GM23338 (cell line): ENCODE measurements around the gene ELFN2. TPM values are rescaled to one million over a fixed set of nuclear protein-coding genes. Genes with fewer than 3 reads are reported as not detected.

Source experiments
- ATAC-seq: fragments of 200-7000 bp; cut with Tn5 transposase; 3 replicates; pipeline ENCODE4 v1.9.1; 2020
- DNase-seq: peaks from one replicate; pipeline ENCODE4 v3.0.0-alpha.2; 2015; ENCODE audit warnings: low spot score
- H2AFZ ChIP-seq: fragments of 200-600 bp; sonication (generic); 2 replicates; pipeline ENCODE4 v1.8.0; 2016; ENCODE audit warnings: antibody characterized with exemption, mild to moderate bottlenecking, moderate library complexity
- H3F3A ChIP-seq: fragments of 200-600 bp; sonication (generic); replicated peaks from 2 replicates; pipeline ENCODE4 v1.8.0; 2017; ENCODE audit warnings: antibody characterized with exemption, mixed run types, low read depth
- H3K27ac ChIP-seq: fragments of 200-600 bp; sonication (generic); 2 replicates; pipeline ENCODE4 v1.6.1; 2016; ENCODE audit warnings: low read depth
- H3K27me3 ChIP-seq: fragments of 200-600 bp; sonication (generic); 2 replicates; pipeline ENCODE4 v1.8.0; 2016; ENCODE audit warnings: mild to moderate bottlenecking, mixed run types, moderate library complexity; ENCODE audit not compliant: insufficient read depth
- H3K36me3 ChIP-seq: fragments of 200-600 bp; sonication (generic); 2 replicates; pipeline ENCODE4 v1.8.0; 2016; ENCODE audit warnings: mild to moderate bottlenecking; ENCODE audit not compliant: insufficient read depth
- H3K4me1 ChIP-seq: fragments of 200-600 bp; sonication (generic); 2 replicates; pipeline ENCODE4 v1.8.0; 2016; ENCODE audit warnings: mild to moderate bottlenecking, moderate library complexity; ENCODE audit not compliant: insufficient read depth
- H3K4me2 ChIP-seq: fragments of 200-600 bp; sonication (generic); 2 replicates; pipeline ENCODE4 v1.7.1; 2017; ENCODE audit warnings: mixed run types
- H3K4me3 ChIP-seq: fragments of 200-600 bp; sonication (generic); 2 replicates; pipeline ENCODE4 v1.6.1; 2016; ENCODE audit warnings: mixed run types
- H3K79me2 ChIP-seq: fragments of 200-600 bp; sonication (generic); replicated peaks from 2 replicates; pipeline ENCODE4 v1.8.0; 2017; ENCODE audit warnings: mild to moderate bottlenecking; ENCODE audit not compliant: insufficient read depth
- H3K9me2 ChIP-seq: fragments of 200-600 bp; sonication (generic); 2 replicates; pipeline ENCODE4 v1.8.0; 2017; ENCODE audit not compliant: insufficient read depth
- H4K20me1 ChIP-seq: fragments of 200-600 bp; sonication (generic); replicated peaks from 2 replicates; pipeline ENCODE4 v1.8.0; 2017; ENCODE audit warnings: mild to moderate bottlenecking; ENCODE audit not compliant: insufficient read depth
- H3K27ac Mint-ChIP-seq: 2 replicates; pipeline ENCODE4 v1.8.0; 2020; ENCODE audit warnings: inconsistent platforms, mild to moderate bottlenecking, moderate library complexity, mixed read lengths
- H3K27me3 Mint-ChIP-seq: 3 replicates; pipeline ENCODE4 v1.8.0; 2022; ENCODE audit warnings: low read depth, mild to moderate bottlenecking, moderate library complexity, mixed read lengths, inconsistent platforms; ENCODE audit not compliant: insufficient read depth, poor library complexity
- H3K36me3 Mint-ChIP-seq: 3 replicates; pipeline ENCODE4 v1.8.0; 2021; ENCODE audit warnings: low read depth, mild to moderate bottlenecking, inconsistent platforms, moderate library complexity, mixed read lengths
- H3K4me1 Mint-ChIP-seq: 3 replicates; pipeline ENCODE4 v1.8.0; 2020; ENCODE audit warnings: mild to moderate bottlenecking, inconsistent platforms, mixed read lengths
- H3K4me3 Mint-ChIP-seq: 3 replicates; pipeline ENCODE4 v1.8.0; 2021; ENCODE audit warnings: moderate library complexity, mild to moderate bottlenecking, inconsistent platforms, mixed read lengths
- H3K9me3 Mint-ChIP-seq: 3 replicates; pipeline ENCODE4 v1.8.0; 2020; ENCODE audit warnings: moderate library complexity, mild to moderate bottlenecking, inconsistent platforms, mixed read lengths
- CREB1 ChIP-seq: fragments of 250-450 bp; sonication (Bioruptor Pico); IDR thresholded peaks from 2 replicates; pipeline ENCODE4 v1.5.0; 2020; ENCODE audit warnings: low read depth, mild to moderate bottlenecking, moderate library complexity
- EZH2 ChIP-seq: fragments of 200-600 bp; sonication (generic); IDR thresholded peaks from one replicate; pipeline ENCODE4 v1.8.0; 2017; ENCODE audit warnings: antibody characterized with exemption, mild to moderate bottlenecking, low read depth; ENCODE audit not compliant: unreplicated experiment
- EZH2phosphoT487 ChIP-seq: fragments of 200-600 bp; sonication (generic); IDR thresholded peaks from one replicate; pipeline ENCODE4 v1.8.1; 2018; ENCODE audit warnings: antibody characterized with exemption; ENCODE audit not compliant: unreplicated experiment
- NANOG ChIP-seq: IDR thresholded peaks from 2 replicates; pipeline ENCODE4 v1.6.1; 2016; ENCODE audit warnings: antibody characterized with exemption, borderline replicate concordance
- POLR2AphosphoS5 ChIP-seq: IDR thresholded peaks from 2 replicates; pipeline ENCODE4 v1.6.1; 2016; ENCODE audit warnings: antibody characterized with exemption, low read depth
- REST ChIP-seq: IDR thresholded peaks from one replicate; pipeline ENCODE4 v1.6.1; 2018; ENCODE audit warnings: antibody characterized with exemption; ENCODE audit not compliant: unreplicated experiment
- STAT1 ChIP-seq: IDR thresholded peaks from one replicate; pipeline ENCODE4 v1.6.1; 2016; ENCODE audit warnings: antibody characterized with exemption; ENCODE audit not compliant: unreplicated experiment
- ZNF331 ChIP-seq: fragments of 250-450 bp; sonication (Bioruptor Pico); IDR thresholded peaks from 2 replicates; pipeline ENCODE4 v1.5.0; 2020; ENCODE audit warnings: low read depth, mild to moderate bottlenecking, moderate library complexity
- polyA plus RNA-seq: library from polyadenylated mRNA; unstranded; fragments of >200 nt; fragmentation: Nextera tagmentation; extraction: Ambion mirVana; gene quantifications from 2 replicates; pipeline ENCODE4 v1.2.1, GENCODE V29; 2016
- total RNA-seq: library from RNA; depleted of rRNA; stranded (reverse); fragments of >200 nt; shearing (Covaris generic); gene quantifications from 2 replicates; pipeline ENCODE4 v1.2.3, GENCODE V29; 2014
- TF ChIP-seq, protein P1 (sequence below), 2 experiments: fragments of 200-600 bp in 1 of 2; sonication (generic) in 1 of 2; conservative IDR thresholded peaks; 2 replicates each; pipeline versions ENCODE4 v1.5.1 to v1.6.1; 2016 to 2017; ENCODE audit warnings: antibody characterized with exemption in 2 of 2, low read depth in 2 of 2, mild to moderate bottlenecking in 2 of 2, moderate library complexity in 1 of 2
- TF ChIP-seq, protein P2 (sequence below): fragments of 250-450 bp; sonication (Bioruptor Pico); IDR thresholded peaks from 2 replicates; pipeline ENCODE4 v1.5.0; 2020; ENCODE audit warnings: mild to moderate bottlenecking, moderate library complexity

Gene ELFN2
- total and polyA plus RNA-seq, 2 experiments from 2014 or later, result 0.18 to 0.35 TPM

GRCh38 chr22:37439347-37439746 is 12.1 kb upstream of the ELFN2 start:
- Histone ChIP-seq H3K36me3 (no peaks in the 10 kb centered on the region), H3K79me2 (no peaks in the 10 kb centered on the region), H3K9me2 (no peaks in the 10 kb centered on the region), H2AFZ (no peak overlapping the region), H3F3A (no peaks in the 10 kb centered on the region), H3K4me1 (no peaks in the 10 kb centered on the region), H3K27me3 (no peaks in the 10 kb centered on the region), H3K4me2 (no peak overlapping the region), H3K4me3 (no peak overlapping the region), H4K20me1 (no peaks in the 10 kb centered on the region), H3K27ac (no peak overlapping the region)
- no peak for TF ChIP-seq EZH2
- TF ChIP-seq ZNF331 (CRISPR knock-in tag), result no peak
- TF ChIP-seq POLR2AphosphoS5, result no peak
- TF ChIP-seq NANOG, result no peak
- TF ChIP-seq, protein P1, sequence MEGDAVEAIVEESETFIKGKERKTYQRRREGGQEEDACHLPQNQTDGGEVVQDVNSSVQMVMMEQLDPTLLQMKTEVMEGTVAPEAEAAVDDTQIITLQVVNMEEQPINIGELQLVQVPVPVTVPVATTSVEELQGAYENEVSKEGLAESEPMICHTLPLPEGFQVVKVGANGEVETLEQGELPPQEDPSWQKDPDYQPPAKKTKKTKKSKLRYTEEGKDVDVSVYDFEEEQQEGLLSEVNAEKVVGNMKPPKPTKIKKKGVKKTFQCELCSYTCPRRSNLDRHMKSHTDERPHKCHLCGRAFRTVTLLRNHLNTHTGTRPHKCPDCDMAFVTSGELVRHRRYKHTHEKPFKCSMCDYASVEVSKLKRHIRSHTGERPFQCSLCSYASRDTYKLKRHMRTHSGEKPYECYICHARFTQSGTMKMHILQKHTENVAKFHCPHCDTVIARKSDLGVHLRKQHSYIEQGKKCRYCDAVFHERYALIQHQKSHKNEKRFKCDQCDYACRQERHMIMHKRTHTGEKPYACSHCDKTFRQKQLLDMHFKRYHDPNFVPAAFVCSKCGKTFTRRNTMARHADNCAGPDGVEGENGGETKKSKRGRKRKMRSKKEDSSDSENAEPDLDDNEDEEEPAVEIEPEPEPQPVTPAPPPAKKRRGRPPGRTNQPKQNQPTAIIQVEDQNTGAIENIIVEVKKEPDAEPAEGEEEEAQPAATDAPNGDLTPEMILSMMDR (conservative IDR thresholded peaks at IDR 0.05; ENCODE audit: low read depth in 2 of 2), result no peak
- TF ChIP-seq REST, result no peak
- no peak for TF ChIP-seq CREB1 (CRISPR knock-in tag)
- TF ChIP-seq STAT1, result no peak
- no peak for TF ChIP-seq EZH2phosphoT487
- Mint-ChIP-seq H3K4me3 (no peak overlapping the region), H3K9me3 (peaks cover 9% of the 10 kb centered on the region), H3K27me3 (peaks cover 2% of the 10 kb centered on the region), H3K36me3 (no peaks in the 10 kb centered on the region), H3K27ac (no peak overlapping the region), H3K4me1 (peaks cover under 1% of the 10 kb centered on the region; the same call in 2 of the 3 replicates)
- no peak for ATAC-seq
- no peak for DNase-seq

- no peaks in the 10 kb centered on the region for H3K36me3 Mint-ChIP-seq
- H3K27ac Mint-ChIP-seq, result no peak overlapping the region
- no peak overlapping the region for H3K4me2 ChIP-seq
- H3K4me1 Mint-ChIP-seq, result peaks cover 3% of the 10 kb centered on the region; the same call in 2 of the 3 replicates
- H3F3A ChIP-seq, result no peaks in the 10 kb centered on the region
- H3K9me2 ChIP-seq, result no peaks in the 10 kb centered on the region
- no peak overlapping the region for H3K4me3 ChIP-seq
- no peak overlapping the region for H3K4me3 Mint-ChIP-seq
- H2AFZ ChIP-seq, result peak overlapping the region; percentile 12
- H3K27me3 Mint-ChIP-seq, result peaks cover 3% of the 10 kb centered on the region
- no peaks in the 10 kb centered on the region for H3K27me3 ChIP-seq
- H3K4me1 ChIP-seq, result peaks cover 5% of the 10 kb centered on the region; the same call in 1 of the 2 replicates
- H3K9me3 Mint-ChIP-seq, result peaks cover under 1% of the 10 kb centered on the region; the same call in 2 of the 3 replicates
- H4K20me1 ChIP-seq, result no peaks in the 10 kb centered on the region
- H3K79me2 ChIP-seq, result no peaks in the 10 kb centered on the region
- no peaks in the 10 kb centered on the region for H3K36me3 ChIP-seq
- no peak overlapping the region for H3K27ac ChIP-seq
- DNase-seq, result peak; percentile 19
- ATAC-seq, result peak; percentile 54
- no peak for TF ChIP-seq CREB1 (CRISPR knock-in tag)
- TF ChIP-seq, protein P2, sequence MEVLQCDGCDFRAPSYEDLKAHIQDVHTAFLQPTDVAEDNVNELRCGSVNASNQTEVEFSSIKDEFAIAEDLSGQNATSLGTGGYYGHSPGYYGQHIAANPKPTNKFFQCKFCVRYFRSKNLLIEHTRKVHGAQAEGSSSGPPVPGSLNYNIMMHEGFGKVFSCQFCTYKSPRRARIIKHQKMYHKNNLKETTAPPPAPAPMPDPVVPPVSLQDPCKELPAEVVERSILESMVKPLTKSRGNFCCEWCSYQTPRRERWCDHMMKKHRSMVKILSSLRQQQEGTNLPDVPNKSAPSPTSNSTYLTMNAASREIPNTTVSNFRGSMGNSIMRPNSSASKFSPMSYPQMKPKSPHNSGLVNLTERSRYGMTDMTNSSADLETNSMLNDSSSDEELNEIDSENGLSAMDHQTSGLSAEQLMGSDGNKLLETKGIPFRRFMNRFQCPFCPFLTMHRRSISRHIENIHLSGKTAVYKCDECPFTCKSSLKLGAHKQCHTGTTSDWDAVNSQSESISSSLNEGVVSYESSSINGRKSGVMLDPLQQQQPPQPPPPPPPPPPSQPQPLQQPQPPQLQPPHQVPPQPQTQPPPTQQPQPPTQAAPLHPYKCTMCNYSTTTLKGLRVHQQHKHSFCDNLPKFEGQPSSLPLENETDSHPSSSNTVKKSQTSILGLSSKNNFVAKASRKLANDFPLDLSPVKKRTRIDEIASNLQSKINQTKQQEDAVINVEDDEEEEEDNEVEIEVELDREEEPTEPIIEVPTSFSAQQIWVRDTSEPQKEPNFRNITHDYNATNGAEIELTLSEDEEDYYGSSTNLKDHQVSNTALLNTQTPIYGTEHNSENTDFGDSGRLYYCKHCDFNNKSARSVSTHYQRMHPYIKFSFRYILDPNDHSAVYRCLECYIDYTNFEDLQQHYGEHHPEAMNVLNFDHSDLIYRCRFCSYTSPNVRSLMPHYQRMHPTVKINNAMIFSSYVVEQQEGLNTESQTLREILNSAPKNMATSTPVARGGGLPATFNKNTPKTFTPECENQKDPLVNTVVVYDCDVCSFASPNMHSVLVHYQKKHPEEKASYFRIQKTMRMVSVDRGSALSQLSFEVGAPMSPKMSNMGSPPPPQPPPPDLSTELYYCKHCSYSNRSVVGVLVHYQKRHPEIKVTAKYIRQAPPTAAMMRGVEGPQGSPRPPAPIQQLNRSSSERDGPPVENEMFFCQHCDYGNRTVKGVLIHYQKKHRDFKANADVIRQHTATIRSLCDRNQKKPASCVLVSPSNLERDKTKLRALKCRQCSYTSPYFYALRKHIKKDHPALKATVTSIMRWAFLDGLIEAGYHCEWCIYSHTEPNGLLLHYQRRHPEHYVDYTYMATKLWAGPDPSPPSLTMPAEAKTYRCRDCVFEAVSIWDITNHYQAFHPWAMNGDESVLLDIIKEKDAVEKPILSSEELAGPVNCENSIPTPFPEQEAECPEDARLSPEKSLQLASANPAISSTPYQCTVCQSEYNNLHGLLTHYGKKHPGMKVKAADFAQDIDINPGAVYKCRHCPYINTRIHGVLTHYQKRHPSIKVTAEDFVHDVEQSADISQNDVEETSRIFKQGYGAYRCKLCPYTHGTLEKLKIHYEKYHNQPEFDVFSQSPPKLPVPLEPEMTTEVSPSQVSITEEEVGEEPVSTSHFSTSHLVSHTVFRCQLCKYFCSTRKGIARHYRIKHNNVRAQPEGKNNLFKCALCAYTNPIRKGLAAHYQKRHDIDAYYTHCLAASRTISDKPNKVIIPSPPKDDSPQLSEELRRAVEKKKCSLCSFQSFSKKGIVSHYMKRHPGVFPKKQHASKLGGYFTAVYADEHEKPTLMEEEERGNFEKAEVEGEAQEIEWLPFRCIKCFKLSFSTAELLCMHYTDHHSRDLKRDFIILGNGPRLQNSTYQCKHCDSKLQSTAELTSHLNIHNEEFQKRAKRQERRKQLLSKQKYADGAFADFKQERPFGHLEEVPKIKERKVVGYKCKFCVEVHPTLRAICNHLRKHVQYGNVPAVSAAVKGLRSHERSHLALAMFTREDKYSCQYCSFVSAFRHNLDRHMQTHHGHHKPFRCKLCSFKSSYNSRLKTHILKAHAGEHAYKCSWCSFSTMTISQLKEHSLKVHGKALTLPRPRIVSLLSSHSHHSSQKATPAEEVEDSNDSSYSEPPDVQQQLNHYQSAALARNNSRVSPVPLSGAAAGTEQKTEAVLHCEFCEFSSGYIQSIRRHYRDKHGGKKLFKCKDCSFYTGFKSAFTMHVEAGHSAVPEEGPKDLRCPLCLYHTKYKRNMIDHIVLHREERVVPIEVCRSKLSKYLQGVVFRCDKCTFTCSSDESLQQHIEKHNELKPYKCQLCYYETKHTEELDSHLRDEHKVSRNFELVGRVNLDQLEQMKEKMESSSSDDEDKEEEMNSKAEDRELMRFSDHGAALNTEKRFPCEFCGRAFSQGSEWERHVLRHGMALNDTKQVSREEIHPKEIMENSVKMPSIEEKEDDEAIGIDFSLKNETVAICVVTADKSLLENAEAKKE (CRISPR knock-in tag), result no peak
Observed at GRCh38 chr22:37435970-37436603, 8.8 kb upstream of the ELFN2 start.
